HepG2 (cell line): ENCODE results near the gene RIOK3. TPM values are rescaled to one million over a fixed set of nuclear protein-coding genes. Genes with fewer than 3 reads are reported as not detected.

Experiments
- ADNP ChIP-seq: sonication (generic); formaldehyde crosslinking; IDR thresholded peaks from 2 replicates; pipeline ENCODE4 v1.4.0; 2020; ENCODE audit warnings: missing genetic modification reagents
- ATF2 ChIP-seq: sonication (generic); formaldehyde crosslinking; IDR thresholded peaks from 2 replicates; pipeline ENCODE4 v1.4.0; 2020; ENCODE audit warnings: missing genetic modification reagents
- CREBL2 ChIP-seq: sonication (generic); formaldehyde crosslinking; IDR thresholded peaks from 2 replicates; pipeline ENCODE4 v1.8.1; 2023; ENCODE audit warnings: missing genetic modification reagents, mild to moderate bottlenecking, borderline replicate concordance
- CSRNP1 ChIP-seq: sonication (generic); formaldehyde crosslinking; IDR thresholded peaks from 2 replicates; pipeline ENCODE4 v1.8.1; 2023; ENCODE audit warnings: mild to moderate bottlenecking, missing genetic modification reagents
- GTF2F1 ChIP-seq: fragments of 150-350 bp; IDR thresholded peaks from 2 replicates; pipeline ENCODE4 v1.6.1; 2014; ENCODE audit warnings: low read length
- HDAC2 ChIP-seq: sonication (generic); formaldehyde crosslinking; IDR thresholded peaks from 2 replicates; pipeline ENCODE4 v1.4.0; 2020; ENCODE audit warnings: missing genetic modification reagents
- HOXA3 ChIP-seq: sonication (generic); formaldehyde crosslinking; IDR thresholded peaks from 2 replicates; pipeline ENCODE4 v1.5.0; 2020; ENCODE audit warnings: missing genetic modification reagents
- JARID2 ChIP-seq: sonication (generic); formaldehyde crosslinking; IDR thresholded peaks from 2 replicates; pipeline ENCODE4 v1.8.1; 2023; ENCODE audit warnings: missing genetic modification reagents, inconsistent platforms; ENCODE audit not compliant: insufficient replicate concordance
- KDM6A ChIP-seq: IDR thresholded peaks from 2 replicates; pipeline ENCODE4 v1.6.1; 2016; ENCODE audit warnings: low read depth
- PPARG ChIP-seq: conservative IDR thresholded peaks from 2 replicates; pipeline ENCODE4 v1.6.1; 2016; ENCODE audit warnings: missing biosample characterization, missing genetic modification reagents
- RBFOX2 ChIP-seq: fragments of 200-400 bp; formaldehyde crosslinking; IDR thresholded peaks from 2 replicates; pipeline ENCODE4 v1.6.1; 2017; ENCODE audit warnings: low read depth, mild to moderate bottlenecking, low read length
- SAP130 ChIP-seq: IDR thresholded peaks from 2 replicates; pipeline ENCODE4 v1.6.1; 2016; ENCODE audit warnings: low read depth
- TBP ChIP-seq: sonication (generic); formaldehyde crosslinking; IDR thresholded peaks from 2 replicates; pipeline ENCODE4 v1.5.0; 2020; ENCODE audit warnings: missing genetic modification reagents
- TEAD3 ChIP-seq: optimal IDR thresholded peaks from 2 replicates; pipeline ENCODE3; 2016; ENCODE audit warnings: borderline replicate concordance
- TFAP4 ChIP-seq: sonication (generic); IDR thresholded peaks from 2 replicates; pipeline ENCODE4 v1.6.1; 2016; ENCODE audit warnings: low read depth, borderline replicate concordance
- XRCC5 ChIP-seq: fragments of 200-400 bp; formaldehyde crosslinking; optimal IDR thresholded peaks from 2 replicates; pipeline ENCODE3; 2017; ENCODE audit warnings: mild to moderate bottlenecking, low read length
- ZIK1 ChIP-seq: sonication (generic); formaldehyde crosslinking; IDR thresholded peaks from 2 replicates; pipeline ENCODE4 v1.5.0; 2020; ENCODE audit warnings: mild to moderate bottlenecking, low read depth, missing genetic modification reagents, borderline replicate concordance
- ZNF616 ChIP-seq: sonication (generic); formaldehyde crosslinking; IDR thresholded peaks from 2 replicates; pipeline ENCODE4 v1.5.0; 2020; ENCODE audit warnings: low read depth, mild to moderate bottlenecking, missing genetic modification reagents
- ZNF619 ChIP-seq: sonication (generic); formaldehyde crosslinking; IDR thresholded peaks from 2 replicates; pipeline ENCODE4 v1.4.0; 2020; ENCODE audit warnings: mild to moderate bottlenecking, missing genetic modification reagents
- ZNF781 ChIP-seq: sonication (generic); formaldehyde crosslinking; IDR thresholded peaks from 2 replicates; pipeline ENCODE4 v1.5.1; 2020; ENCODE audit warnings: borderline replicate concordance, mild to moderate bottlenecking, missing genetic modification reagents; ENCODE audit errors: not compliant biosample characterization
- polyA plus RNA-seq, 8 experiments: library from polyadenylated mRNA; depleted of rRNA in 3 of 8; stranded (reverse) in 7 of 8; unstranded in 1 of 8; fragments of >200 nt; fragmentation: Illumina TruSeq in 4 of 8; extraction: Trizol in 4 of 8; gene quantifications; 2 replicates each; pipeline versions ENCODE4 v1.2.1 to v1.2.3, GENCODE V29; 2011 to 2016; ENCODE audit warnings: low read depth in 4 of 8, missing spikeins in 1 of 8, mixed read lengths in 1 of 8; ENCODE audit not compliant: insufficient read depth in 1 of 8
- total RNA-seq, 5 experiments: library from RNA; depleted of rRNA; stranded (reverse); fragments of >200 nt; fragmentation: Illumina TruSeq; extraction: Trizol; gene quantifications; 2 replicates each; pipeline ENCODE4 v1.2.3, GENCODE V29; 2016; ENCODE audit warnings: low read depth in 1 of 5
- TF ChIP-seq, protein P1 (sequence below): sonication (generic); formaldehyde crosslinking; IDR thresholded peaks from 2 replicates; pipeline ENCODE4 v1.5.0; 2020; ENCODE audit warnings: mild to moderate bottlenecking, missing genetic modification reagents, borderline replicate concordance

RIOK3 gene
- total and polyA plus RNA-seq, 2 of the 13 experiments (the other 11 are each of a cell fraction or from before 2014, with no cell fraction given): 26.7 to 36.0 TPM

DNA sequence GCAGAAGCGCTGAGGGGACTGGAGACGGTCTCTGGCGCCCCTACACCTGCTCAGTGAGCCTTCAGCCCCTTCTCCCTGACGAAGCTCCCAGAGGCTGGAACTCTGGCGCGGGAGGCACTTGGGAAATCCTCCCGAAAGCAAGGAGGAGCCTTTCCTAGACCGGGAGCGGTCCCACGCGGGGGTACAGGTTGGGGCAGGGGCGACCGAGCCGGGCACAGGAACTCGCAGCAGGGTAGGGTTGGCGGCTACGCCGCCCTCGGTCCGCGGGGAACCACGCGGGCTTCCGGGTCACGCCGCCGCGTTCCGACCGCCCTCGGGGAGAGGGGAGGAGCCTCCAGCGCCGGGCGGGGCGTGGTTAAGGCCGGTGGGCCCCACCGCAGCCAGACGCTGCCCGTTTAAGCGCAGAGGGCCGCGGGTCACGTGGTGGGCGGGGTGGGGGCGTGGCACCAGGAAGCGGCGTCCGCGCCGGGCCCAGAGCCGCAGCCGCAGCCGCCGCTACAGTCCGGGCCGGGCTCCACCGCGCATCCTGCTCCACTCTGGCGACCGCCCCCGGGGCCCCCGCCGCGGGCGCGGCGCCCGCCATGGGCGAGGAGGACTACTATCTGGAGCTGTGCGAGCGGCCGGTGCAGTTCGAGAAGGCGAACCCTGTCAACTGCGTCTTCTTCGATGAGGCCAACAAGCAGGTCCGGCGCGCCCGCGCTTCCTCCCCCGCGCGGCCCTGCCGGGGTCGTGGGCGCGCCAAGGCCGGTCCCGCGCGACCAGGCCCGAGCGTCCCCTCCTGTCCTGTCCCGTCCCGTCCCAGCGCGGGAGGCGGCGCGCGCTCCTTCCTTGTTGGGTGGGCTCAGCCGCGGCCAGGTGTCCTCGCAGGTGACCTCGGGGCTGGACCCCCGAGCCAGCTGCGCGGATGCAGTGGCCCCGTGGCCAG is 50.2 kb downstream of the RIOK3 start, which contains the start of gene RMC1 (continued):
- no peak for TF ChIP-seq TFAP4
- TF ChIP-seq, protein P1, sequence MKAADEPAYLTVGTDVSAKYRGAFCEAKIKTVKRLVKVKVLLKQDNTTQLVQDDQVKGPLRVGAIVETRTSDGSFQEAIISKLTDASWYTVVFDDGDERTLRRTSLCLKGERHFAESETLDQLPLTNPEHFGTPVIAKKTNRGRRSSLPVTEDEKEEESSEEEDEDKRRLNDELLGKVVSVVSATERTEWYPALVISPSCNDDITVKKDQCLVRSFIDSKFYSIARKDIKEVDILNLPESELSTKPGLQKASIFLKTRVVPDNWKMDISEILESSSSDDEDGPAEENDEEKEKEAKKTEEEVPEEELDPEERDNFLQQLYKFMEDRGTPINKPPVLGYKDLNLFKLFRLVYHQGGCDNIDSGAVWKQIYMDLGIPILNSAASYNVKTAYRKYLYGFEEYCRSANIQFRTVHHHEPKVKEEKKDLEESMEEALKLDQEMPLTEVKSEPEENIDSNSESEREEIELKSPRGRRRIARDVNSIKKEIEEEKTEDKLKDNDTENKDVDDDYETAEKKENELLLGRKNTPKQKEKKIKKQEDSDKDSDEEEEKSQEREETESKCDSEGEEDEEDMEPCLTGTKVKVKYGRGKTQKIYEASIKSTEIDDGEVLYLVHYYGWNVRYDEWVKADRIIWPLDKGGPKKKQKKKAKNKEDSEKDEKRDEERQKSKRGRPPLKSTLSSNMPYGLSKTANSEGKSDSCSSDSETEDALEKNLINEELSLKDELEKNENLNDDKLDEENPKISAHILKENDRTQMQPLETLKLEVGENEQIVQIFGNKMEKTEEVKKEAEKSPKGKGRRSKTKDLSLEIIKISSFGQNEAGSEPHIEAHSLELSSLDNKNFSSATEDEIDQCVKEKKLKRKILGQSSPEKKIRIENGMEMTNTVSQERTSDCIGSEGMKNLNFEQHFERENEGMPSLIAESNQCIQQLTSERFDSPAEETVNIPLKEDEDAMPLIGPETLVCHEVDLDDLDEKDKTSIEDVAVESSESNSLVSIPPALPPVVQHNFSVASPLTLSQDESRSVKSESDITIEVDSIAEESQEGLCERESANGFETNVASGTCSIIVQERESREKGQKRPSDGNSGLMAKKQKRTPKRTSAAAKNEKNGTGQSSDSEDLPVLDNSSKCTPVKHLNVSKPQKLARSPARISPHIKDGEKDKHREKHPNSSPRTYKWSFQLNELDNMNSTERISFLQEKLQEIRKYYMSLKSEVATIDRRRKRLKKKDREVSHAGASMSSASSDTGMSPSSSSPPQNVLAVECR (CRISPR knock-in tag): peak; percentile 96
- TF ChIP-seq CSRNP1: no peak
- TF ChIP-seq ZIK1: no peak
- peak; percentile 27 for TF ChIP-seq ZNF781 (CRISPR knock-in tag)
- no peak for TF ChIP-seq GTF2F1
- TF ChIP-seq KDM6A (CRISPR knock-in tag): no peak
- TF ChIP-seq RBFOX2: peak; percentile 88
- TF ChIP-seq HDAC2 (CRISPR knock-in tag): no peak
- no peak for TF ChIP-seq JARID2 (CRISPR knock-in tag)
- TF ChIP-seq ATF2 (CRISPR knock-in tag): no peak
- TF ChIP-seq ZNF616 (CRISPR knock-in tag): peak; percentile 80; the same call in 1 of the 2 replicates
- TF ChIP-seq ZNF619: 0 out of 2 replicates have a peak, but pooled peaks have one; percentile 39
- peak; percentile 94 for TF ChIP-seq SAP130 (CRISPR knock-in tag)
- TF ChIP-seq ADNP (CRISPR knock-in tag): no peak
- 0 out of 2 replicates have a peak, but pooled peaks have one; percentile 43 for TF ChIP-seq PPARG
- TF ChIP-seq TBP (CRISPR knock-in tag): no peak
- TF ChIP-seq HOXA3 (CRISPR knock-in tag): peak; percentile 40; the same call in 1 of the 2 replicates
- TF ChIP-seq CREBL2 (CRISPR knock-in tag): no peak
- TF ChIP-seq TEAD3 (CRISPR knock-in tag): no peak
- TF ChIP-seq XRCC5: peak; percentile 83
